Keratinocyte (primary cell): Measurements from ENCODE around the gene CYB561A3. TPM values are rescaled to one million over a fixed set of nuclear protein-coding genes. Genes with fewer than 3 reads are reported as not detected.

Experiments
- DNase-seq: peaks from one replicate; pipeline ENCODE4 v3.0.0-alpha.2; 2011; ENCODE audit warnings: low read depth, missing footprints, low spot score
- FAIRE-seq: peaks from 2 replicates; lab custom pipeline; 2011; peaks lifted over from hg19 to GRCh38; lab: Jason Lieb, UNC
- H2AFZ ChIP-seq: 2 replicates; pipeline ENCODE4 v1.6.0; 2012; ENCODE audit warnings: low read length, control low read depth, inconsistent platforms; ENCODE audit not compliant: control insufficient read depth
- H3K27ac ChIP-seq: 2 replicates; pipeline ENCODE4 v1.5.1; 2011; ENCODE audit warnings: low read length; ENCODE audit not compliant: control insufficient read depth, insufficient read depth
- H3K27me3 ChIP-seq: 3 replicates; pipeline ENCODE4 v1.6.0; 2011; ENCODE audit warnings: low read length; ENCODE audit not compliant: control insufficient read depth, insufficient read depth; ENCODE audit errors: extremely low read depth
- H3K36me3 ChIP-seq, 2 experiments: 2 replicates in 1 of 2; 3 replicates in 1 of 2; pipeline ENCODE4 v1.5.1; 2011; ENCODE audit warnings: low read length in 2 of 2, mild to moderate bottlenecking in 1 of 2; ENCODE audit not compliant: control insufficient read depth in 2 of 2, insufficient read depth in 2 of 2; ENCODE audit errors: extremely low read depth in 1 of 2
- H3K4me1 ChIP-seq: 3 replicates; pipeline ENCODE4 v1.5.1; 2011; ENCODE audit warnings: low read length; ENCODE audit not compliant: control insufficient read depth, insufficient read depth; ENCODE audit errors: extremely low read depth
- H3K4me2 ChIP-seq: 3 replicates; pipeline ENCODE4 v1.6.0; 2011; ENCODE audit warnings: low read depth, low read length; ENCODE audit not compliant: control insufficient read depth, insufficient read depth; ENCODE audit errors: extremely low read depth
- H3K4me3 ChIP-seq, 3 experiments: fragments of 200-600 bp in 1 of 3; sonication (generic) in 1 of 3; 2 replicates in 2 of 3; 3 replicates in 1 of 3; pipeline ENCODE4 v1.5.1; 2011 to 2016; ENCODE audit warnings: low read length in 3 of 3, mild to moderate bottlenecking in 3 of 3, control low read depth in 2 of 3, inconsistent platforms in 1 of 3, low read depth in 1 of 3, mixed read lengths in 1 of 3, mixed run types in 1 of 3, moderate library complexity in 1 of 3; ENCODE audit not compliant: control insufficient read depth in 2 of 3, insufficient read depth in 2 of 3; ENCODE audit errors: extremely low read depth in 1 of 3
- H3K79me2 ChIP-seq: 2 replicates; pipeline ENCODE4 v1.6.0; 2012; ENCODE audit warnings: low read length; ENCODE audit not compliant: control insufficient read depth, insufficient read depth
- H3K9ac ChIP-seq: 3 replicates; pipeline ENCODE4 v1.6.0; 2011; ENCODE audit warnings: low read length; ENCODE audit not compliant: control insufficient read depth, insufficient read depth; ENCODE audit errors: extremely low read depth
- H3K9me1 ChIP-seq: 3 replicates; pipeline ENCODE4 v1.6.0; 2011; ENCODE audit warnings: low read length; ENCODE audit not compliant: control insufficient read depth, insufficient read depth; ENCODE audit errors: extremely low read depth
- H3K9me3 ChIP-seq: 2 replicates; pipeline ENCODE4 v1.5.1; 2012; ENCODE audit warnings: low read depth, low read length; ENCODE audit not compliant: control insufficient read depth
- H4K20me1 ChIP-seq: 3 replicates; pipeline ENCODE4 v1.6.0; 2011; ENCODE audit warnings: low read length; ENCODE audit not compliant: control insufficient read depth, insufficient read depth; ENCODE audit errors: extremely low read depth
- CTCF ChIP-seq, 3 experiments: IDR thresholded peaks in 1 of 3; conservative IDR thresholded peaks in 1 of 3; optimal IDR thresholded peaks in 1 of 3; 2 replicates in 2 of 3; 3 replicates in 1 of 3; pipeline versions ENCODE3 to v1.5.1; 2011; ENCODE audit warnings: low read length in 3 of 3, mild to moderate bottlenecking in 3 of 3, moderate library complexity in 2 of 3, control low read depth in 1 of 3, inconsistent platforms in 1 of 3; ENCODE audit not compliant: insufficient read depth in 2 of 3; ENCODE audit errors: extremely low read depth in 1 of 3
- EZH2 ChIP-seq: IDR thresholded peaks from one replicate; pipeline ENCODE4 v1.6.1; 2012; ENCODE audit warnings: inconsistent platforms, mild to moderate bottlenecking, low read length, moderate library complexity
- dilution Hi-C: fragments of 300-500 bp; cut with MboI; formaldehyde crosslinking; loops from one replicate; pipeline ENCODE4 v1.7.0; 2020; ENCODE audit warnings: low sequenced_read_pairs; ENCODE audit not compliant: extremely low pct_ligation_motif_present
- polyA plus RNA-seq, 5 experiments: library from polyadenylated mRNA; depleted of rRNA in 3 of 5; stranded (reverse) in 3 of 5; stranded (forward) in 1 of 5; unstranded in 1 of 5; fragments of >200 nt; gene quantifications; 1 replicate in 1 of 5; 2 replicates in 3 of 5; 3 replicates in 1 of 5; pipeline versions ENCODE4 v1.2.1 to v1.2.3, GENCODE V29; 2011 to 2012; ENCODE audit warnings: missing spikeins in 2 of 5, low read depth in 1 of 5, low replicate concordance in 1 of 5

The CYB561A3 gene
- polyA plus RNA-seq, 1 donor (not counting 4 experiments of a cell fraction or from before 2014, with no cell fraction given), result 42.3 TPM

- H3K9me3 ChIP-seq, result no peaks in the 10 kb centered on the region
- no peak for TF ChIP-seq EZH2
- TF ChIP-seq CTCF (optimal IDR thresholded peaks at IDR 0.05 in 1 of 3, IDR thresholded peaks at IDR 0.05 in 1 of 3, conservative IDR thresholded peaks at IDR 0.05 in 1 of 3; ENCODE audit: extremely low read depth in 1 of 3, insufficient read depth in 2 of 3, low read length in 3 of 3), result no peak
- no peaks in the 10 kb centered on the region for H3K79me2 ChIP-seq
- no peaks in the 10 kb centered on the region for H3K9me1 ChIP-seq
- H3K4me1 ChIP-seq, result peaks cover 5% of the 10 kb centered on the region
- H3K27ac ChIP-seq, result no peak overlapping the region
- no peak overlapping the region for H2AFZ ChIP-seq
- dilution Hi-C loops, result no loop called here
- no peak for DNase-seq
- no peaks in the 10 kb centered on the region for H3K27me3 ChIP-seq
- H3K9ac ChIP-seq, result no peak overlapping the region
- H4K20me1 ChIP-seq, result no peaks in the 10 kb centered on the region
- no peak overlapping the region for H3K4me2 ChIP-seq
- peaks cover 11 to 12% of the 10 kb centered on the region in 2 experiments for H3K36me3 ChIP-seq
- no peak for FAIRE-seq
- H3K4me3 ChIP-seq, result no peak overlapping the region
Observed at GRCh38 chr11:61342207-61342803, 19.4 kb downstream of the CYB561A3 start.

GRCh38 chr11:61341706-61342105 is 20.0 kb downstream of the CYB561A3 start:
- H3K4me3 ChIP-seq, result no peak overlapping the region
- H3K27me3 ChIP-seq, result no peaks in the 10 kb centered on the region
- dilution Hi-C loops, result no loop called here
- H4K20me1 ChIP-seq, result no peaks in the 10 kb centered on the region
- FAIRE-seq (no peak), DNase-seq (no peak)
- H3K9me1 ChIP-seq, result no peaks in the 10 kb centered on the region
- H2AFZ ChIP-seq, result no peak overlapping the region
- H3K4me1 ChIP-seq, result peaks cover 5% of the 10 kb centered on the region
- no peaks in the 10 kb centered on the region for H3K79me2 ChIP-seq
- H3K9me3 ChIP-seq, result no peaks in the 10 kb centered on the region
- H3K9ac ChIP-seq, result no peak overlapping the region
- no peak for TF ChIP-seq CTCF (optimal IDR thresholded peaks at IDR 0.05 in 1 of 3, IDR thresholded peaks at IDR 0.05 in 1 of 3, conservative IDR thresholded peaks at IDR 0.05 in 1 of 3; ENCODE audit: extremely low read depth in 1 of 3, insufficient read depth in 2 of 3, low read length in 3 of 3)
- no peak for TF ChIP-seq EZH2
- H3K27ac ChIP-seq, result no peak overlapping the region
- H3K36me3 ChIP-seq, result peaks cover 7 to 10% of the 10 kb centered on the region in 2 experiments
- no peak overlapping the region for H3K4me2 ChIP-seq
